NCI-H2196 treated with DMSO at 0.1 percent for 48 hours (cell line): ENCODE measurements around the gene PTPRG.

ENCODE experiments used
- DNase-seq: peaks from one replicate; lab custom pipeline; 2025; ENCODE audit not compliant: unreplicated experiment; lab: John Stamatoyannopoulos, UW

The PTPRG gene

DNA sequence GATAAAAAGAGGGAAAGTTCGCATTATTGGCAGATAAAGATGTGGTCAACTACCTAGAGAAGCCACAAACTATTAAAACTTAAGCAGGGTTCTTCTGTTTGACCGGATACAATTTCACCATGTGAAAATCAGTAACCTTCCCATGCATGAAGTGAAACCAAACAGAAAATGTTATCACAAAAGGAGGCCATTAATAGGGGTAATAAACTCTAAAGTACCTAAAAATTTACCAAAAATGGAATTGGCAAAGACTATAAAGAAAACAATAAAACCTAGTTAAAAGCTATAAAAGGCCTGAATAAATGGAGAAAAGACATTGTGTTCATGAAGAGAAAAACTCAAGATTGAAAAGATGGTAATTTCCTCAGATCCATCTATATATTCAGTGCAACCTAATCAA, 728.6 kb downstream of the PTPRG start:
- DNase-seq = no peak

DNA sequence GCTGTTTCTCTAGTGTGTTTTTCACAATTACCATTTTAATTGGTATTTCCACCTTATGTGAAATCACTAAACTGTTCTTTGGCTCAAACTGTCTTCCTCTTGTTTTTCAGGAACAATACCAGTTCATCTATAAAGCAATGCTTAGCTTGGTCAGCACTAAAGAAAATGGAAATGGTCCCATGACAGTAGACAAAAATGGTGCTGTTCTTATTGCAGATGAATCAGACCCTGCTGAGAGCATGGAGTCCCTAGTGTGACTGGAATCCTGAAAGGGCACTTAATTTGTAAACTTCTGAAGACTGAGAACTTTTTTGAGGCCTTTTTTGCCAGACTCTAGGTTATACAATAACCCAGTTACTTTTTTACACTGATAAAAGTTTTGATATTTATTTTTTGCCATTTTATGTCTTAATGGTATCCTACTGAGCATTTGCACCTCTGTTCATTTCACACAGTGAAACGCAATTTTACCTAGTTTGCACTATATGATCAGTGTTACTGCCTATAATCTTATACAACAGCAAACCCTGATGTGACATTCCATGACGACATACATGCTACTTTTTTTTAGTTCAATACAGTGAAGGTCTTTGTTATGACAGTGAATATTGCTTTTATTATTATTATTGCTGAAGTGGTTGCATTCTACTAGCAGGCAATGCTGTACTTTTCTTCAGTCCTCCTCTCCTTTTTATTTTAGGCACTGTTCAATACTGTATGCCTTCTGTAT, 731.8 kb downstream of the PTPRG start:
- DNase-seq = no peak

DNA sequence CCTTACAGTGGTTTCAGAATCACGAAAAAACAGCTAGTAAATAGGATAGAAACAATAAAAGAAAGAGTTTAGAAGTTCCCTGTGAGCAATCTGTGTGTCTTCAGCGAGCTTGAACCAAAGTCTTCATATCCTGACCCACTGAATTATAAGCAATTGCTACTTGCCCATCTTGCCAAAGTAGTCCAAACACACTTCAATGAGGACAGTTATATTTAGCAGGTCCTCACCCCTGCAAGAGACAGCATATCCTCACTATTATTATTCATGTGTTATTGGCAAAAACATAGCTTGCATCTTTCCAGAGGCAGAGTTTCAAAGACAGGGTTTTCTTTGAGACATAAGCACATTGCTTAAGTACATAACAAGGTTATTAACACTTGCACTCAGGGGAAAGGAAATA, 734.2 kb downstream of the PTPRG start:
- no peak for DNase-seq

DNA sequence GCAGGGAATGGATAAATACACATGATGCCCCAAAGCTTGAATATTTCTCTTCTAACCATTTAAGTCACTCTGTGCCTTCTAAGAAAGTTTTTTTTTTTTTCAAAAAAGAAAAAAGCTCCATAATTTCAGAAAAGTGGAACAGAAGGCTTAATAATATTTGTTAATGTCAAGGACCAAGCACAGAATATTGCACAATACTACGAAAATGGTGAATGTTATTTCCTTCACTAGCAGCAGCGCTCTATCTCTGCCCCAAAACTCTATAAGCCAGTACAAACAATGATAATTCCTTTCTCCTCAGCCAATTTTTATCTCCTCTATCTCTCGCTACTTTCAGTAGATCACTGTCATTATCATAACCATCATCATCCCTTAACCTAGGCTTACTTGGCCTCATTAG, 739.2 kb downstream of the PTPRG start:
- no peak for DNase-seq

DNA sequence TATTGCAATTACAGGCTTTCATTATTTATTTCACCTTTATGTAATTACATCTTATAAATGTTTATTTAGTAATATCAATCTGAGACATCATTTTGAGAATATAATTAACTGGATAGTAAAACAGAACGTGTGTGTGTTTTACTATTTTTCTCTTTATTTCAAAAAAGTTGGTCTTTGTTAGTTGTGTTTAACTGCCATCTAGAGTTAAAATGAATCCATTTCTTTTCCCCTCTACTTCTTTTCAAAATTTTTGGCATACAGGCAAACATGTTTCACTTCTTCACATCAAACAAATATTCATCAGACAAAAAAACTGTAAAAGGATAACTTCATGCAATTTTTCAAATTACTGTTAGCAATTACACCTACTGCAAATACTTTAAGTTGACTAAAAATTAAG, 750.8 kb downstream of the PTPRG start:
- DNase-seq = no peak

DNA sequence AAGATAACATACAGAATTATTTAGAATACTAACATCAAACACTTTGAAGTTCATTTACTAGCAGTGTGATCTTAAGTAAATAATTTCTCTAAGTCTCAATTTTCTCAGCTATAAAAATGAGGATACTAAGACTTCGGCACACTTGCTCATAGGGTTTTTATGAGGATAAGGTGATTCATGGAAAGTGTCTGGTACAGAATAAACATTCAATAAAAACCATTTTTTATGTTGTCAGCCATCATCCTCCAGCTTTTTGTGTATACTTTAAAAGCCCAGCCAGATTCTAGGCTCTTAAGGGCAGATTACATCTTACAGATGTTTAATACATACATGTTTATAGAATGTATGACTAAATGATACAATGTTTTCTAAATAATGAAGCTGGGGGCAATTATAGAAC, 755.2 kb downstream of the PTPRG start:
- DNase-seq = no peak

DNA sequence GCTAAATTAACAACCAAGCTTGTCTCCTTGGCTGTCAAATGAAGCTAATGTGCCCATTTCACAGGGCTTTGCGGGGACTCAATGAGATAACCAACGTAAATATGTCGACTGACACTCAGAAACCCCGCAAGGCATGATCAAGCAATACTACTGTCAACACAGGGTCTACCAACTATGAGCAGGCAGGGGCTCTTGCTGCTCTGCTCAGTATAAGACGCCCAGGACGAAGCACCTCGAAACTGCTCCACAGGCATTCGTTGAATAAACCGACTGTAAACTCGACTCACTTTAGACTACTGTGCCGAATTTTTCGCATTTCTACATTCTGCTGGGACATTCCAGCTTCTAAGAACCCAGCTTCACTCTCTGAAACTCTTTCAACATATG, 757.0 kb downstream of the PTPRG start:
- DNase-seq = no peak

DNA sequence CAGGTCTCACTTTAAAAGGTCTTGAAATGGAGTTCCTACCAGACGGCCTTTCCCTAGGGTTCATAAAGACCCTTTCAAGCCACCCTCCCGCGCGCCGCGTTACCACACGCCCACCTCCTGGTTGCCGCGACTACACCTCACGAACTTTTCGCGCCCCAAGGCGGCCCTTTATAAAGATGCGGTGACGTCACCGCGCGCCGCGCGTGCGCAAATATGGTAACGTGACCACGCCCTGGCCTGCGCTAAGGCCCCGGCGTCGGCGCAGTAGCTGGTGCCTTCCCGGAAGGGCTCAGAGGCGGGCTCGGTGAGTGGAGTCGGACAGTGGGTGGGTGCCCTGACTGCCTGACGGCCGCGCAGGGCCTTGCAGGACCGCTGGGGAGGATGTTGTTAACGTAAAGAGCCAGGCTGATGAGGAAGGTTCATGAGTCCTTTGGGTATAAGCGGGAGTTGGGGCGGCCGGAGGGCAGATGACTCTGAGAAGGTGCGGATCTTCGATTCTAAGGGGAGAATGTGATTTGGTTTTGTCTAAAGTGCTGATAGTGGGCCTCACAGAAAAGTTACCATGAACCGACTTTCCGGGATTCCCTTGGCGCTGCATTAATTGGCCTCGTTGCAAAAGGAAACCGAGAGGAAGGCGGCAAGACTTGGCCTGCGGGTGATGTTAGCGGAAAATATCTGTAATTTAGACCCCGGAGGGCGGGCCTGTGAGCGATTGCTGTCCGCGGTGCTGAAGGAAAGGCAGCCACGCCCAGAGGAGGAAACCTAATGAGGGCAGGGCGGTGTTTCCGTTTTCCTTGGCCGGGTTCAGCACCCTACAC, 757.6 kb downstream of the PTPRG start:
- peak; percentile 41 for DNase-seq

DNA sequence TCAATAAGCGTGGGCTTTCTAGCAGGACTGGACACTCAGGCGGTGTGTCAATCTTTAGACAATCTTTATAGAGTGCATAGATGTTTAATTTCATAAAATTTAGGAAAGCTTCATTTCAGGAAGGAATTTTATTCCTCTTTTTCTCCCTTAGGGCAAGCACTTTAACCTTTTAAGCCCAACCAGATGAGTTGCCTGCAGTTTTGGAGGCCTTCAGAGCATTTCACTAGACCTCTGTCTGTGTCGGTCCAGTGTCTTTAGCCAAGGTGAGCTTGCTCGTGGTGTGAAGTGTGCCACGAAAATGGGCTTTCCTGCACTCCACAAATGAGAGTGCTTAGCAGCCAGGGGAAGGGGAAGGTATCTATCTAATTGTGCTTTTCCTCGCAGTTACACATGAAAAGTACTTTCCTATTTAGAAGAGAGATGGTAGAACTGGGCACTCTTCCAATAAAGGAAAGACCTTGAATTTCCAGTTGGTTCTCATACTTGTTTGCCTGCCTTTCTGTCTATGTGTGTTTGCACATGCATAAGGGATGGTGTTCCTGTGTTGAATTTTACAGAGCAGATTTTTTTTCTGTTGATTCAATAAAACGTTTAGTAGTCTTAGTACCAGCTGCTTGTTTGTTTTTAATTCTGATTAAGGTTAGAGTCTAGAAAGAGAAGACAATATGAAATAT, 758.3 kb downstream of the PTPRG start:
- DNase-seq = no peak

DNA sequence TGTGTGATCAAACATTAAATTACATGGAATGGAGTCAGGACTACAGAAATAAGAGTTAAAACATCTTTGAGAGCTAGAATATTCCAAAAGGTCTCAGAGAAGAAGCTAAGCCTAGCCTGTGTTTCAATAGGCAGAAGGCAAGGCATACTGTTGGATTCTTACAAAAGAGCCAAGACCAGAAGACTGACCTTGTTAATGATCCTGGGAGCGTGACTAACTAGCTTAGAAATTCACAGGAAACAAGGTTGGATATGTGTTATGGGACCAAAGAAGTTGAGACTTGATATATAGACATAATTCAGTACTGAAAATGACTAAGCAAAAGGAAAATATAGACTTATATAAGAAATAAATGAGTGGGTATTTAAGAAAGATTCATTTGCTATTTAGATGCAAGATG, 761.9 kb downstream of the PTPRG start:
- DNase-seq = no peak

DNA sequence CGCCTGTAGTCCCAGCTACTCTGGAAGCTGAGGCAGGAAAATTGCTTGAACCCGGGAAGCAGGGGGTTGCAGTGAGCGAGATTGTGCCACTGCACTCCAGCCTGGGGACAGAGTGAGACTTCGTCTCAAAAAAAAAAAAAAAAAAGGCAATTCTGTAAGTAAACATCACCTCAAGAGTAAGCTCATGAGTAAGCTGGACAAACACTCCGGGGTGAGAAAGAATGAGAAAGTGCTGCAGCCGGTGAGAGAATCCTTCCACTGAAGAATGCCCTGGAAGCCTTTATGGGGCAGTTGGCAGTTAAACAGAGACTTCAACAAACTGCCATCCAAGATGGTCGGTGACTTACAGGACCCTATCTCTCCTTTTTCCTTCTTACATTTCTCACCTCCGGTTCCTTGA, 764.5 kb downstream of the PTPRG start:
- DNase-seq = no peak

DNA sequence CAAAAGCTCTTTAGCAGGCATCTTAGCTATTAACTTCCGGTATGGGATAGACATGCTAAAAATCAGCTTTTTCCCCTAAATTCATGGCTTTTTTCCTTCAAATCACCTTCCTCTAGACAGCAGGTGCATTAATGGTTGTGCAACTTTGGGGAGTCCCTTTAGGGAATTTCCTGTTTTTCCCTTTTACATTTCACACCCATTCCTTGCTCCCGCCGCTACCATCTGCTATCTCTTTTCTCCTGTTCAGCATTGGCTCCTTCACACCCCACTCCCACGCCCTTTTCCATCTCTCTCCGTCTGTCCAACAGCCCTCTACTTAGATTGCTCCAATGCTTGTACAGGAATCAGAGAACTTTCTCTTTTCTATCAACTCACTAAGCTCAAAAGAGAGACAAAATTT, 768.6 kb downstream of the PTPRG start:
- no peak for DNase-seq

DNA sequence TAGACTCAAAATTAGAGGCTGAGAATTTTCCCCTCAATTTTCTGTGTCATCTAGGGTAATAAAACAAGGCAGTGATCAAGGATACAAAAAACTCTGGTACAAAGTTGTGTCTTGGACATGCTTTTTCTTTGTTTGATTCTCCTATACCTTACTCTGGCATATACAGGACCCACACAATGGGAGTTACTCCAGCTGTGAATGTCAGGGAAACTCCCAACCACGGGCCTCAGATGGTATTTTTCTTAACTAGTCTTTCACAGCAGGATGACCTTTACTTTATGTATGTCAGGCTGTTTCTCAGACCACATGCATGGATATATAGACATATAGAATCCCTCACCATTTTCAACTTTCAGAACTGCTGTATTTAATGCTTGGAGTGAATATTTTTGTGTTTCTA, 770.6 kb downstream of the PTPRG start:
- DNase-seq = no peak

DNA sequence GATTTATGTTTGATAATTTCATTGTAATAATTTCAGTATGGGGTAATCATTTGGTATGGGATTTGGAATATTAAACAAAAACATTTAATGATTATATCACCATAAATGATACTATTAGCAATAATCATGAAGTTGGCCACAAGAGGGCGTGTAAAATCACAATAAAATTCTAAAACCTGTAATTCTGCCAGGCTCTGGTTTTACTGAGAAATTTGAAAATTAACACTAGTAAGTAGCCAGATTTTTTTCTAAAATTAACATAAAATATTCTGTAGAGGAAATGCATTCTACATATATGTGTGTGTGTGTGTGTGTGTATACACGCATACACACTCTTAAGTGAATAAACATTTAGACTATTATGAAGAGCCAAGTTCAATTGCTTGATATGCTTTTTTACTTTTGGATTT, 771.5 kb downstream of the PTPRG start:
- no peak for DNase-seq

DNA sequence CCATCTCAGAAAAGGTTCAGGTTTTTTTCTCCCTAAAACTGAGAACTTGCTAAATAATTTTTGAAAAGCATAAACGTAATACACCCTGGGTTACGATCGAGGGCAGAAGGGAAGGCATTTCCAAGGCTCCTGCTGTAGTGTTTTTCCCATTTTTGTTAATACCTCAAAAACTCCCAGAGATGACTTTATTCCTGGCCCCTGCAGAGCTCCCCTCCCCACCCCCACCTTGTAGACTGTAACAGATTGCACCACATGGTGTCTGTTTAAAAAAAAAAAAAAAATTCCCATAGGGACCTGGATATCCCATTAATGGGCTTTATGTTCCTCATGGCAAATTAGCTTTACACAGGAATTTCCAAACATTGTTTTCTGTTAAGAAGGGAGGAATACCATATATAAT, 773.8 kb downstream of the PTPRG start:
- no peak for DNase-seq

DNA sequence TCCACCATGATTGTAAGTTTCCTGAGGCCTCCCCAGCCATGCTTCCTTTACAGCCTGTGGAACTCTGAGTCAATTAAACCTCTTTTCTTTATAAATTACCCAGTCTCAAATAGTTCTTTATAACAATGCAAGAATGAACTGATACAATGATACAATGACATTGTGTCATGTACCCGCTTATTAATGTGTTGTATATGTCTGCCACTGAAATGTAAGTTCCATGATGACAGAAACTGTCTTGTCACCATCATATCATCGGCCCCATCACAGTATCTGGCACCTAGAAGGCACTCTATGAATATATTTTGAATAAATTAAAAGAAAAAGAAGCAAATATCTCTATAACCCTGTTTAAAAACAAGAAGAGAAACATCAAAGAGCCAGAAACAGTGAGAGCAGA, 782.4 kb downstream of the PTPRG start:
- no peak for DNase-seq
